Mesendoderm (in vitro differentiated cells): ENCODE results near the gene CNTNAP4.

Experiments
- DNase-seq: peaks from one replicate; pipeline ENCODE4 v3.0.0; 2013
- H2AK5ac ChIP-seq: 2 replicates; pipeline ENCODE4 v1.6.1; 2013; ENCODE audit warnings: low read length, inconsistent platforms
- H2BK120ac ChIP-seq: 2 replicates; pipeline ENCODE4 v1.6.1; 2013; ENCODE audit warnings: low read depth, mild to moderate bottlenecking, low read length, moderate library complexity, mixed read lengths
- H2BK15ac ChIP-seq: replicated peaks from 2 replicates; pipeline ENCODE4 v1.6.1; 2013; ENCODE audit warnings: low read depth, mild to moderate bottlenecking, moderate library complexity
- H2BK5ac ChIP-seq: 2 replicates; pipeline ENCODE4 v1.6.1; 2013; ENCODE audit warnings: low read length, inconsistent platforms
- H3K18ac ChIP-seq: 2 replicates; pipeline ENCODE4 v1.6.1; 2013; ENCODE audit warnings: mild to moderate bottlenecking, low read length, mixed read lengths
- H3K23ac ChIP-seq: one replicate; pipeline ENCODE4 v1.6.1; 2013; ENCODE audit warnings: low read length
- H3K27ac ChIP-seq: 2 replicates; pipeline ENCODE4 v1.5.1; 2013; ENCODE audit warnings: low read depth, mild to moderate bottlenecking, inconsistent platforms, low read length, moderate library complexity
- H3K27me3 ChIP-seq: 2 replicates; pipeline ENCODE4 v1.6.1; 2013; ENCODE audit warnings: low read length, control low read depth, mild to moderate bottlenecking, inconsistent platforms; ENCODE audit not compliant: insufficient read depth, poor library complexity
- H3K36me3 ChIP-seq: 2 replicates; pipeline ENCODE4 v1.6.1; 2013; ENCODE audit warnings: low read length, inconsistent platforms; ENCODE audit not compliant: control insufficient read depth, insufficient read depth
- H3K4ac ChIP-seq: one replicate; pipeline ENCODE4 v1.6.1; 2013; ENCODE audit warnings: low read depth, mild to moderate bottlenecking, low read length, moderate library complexity
- H3K4me1 ChIP-seq: 2 replicates; pipeline ENCODE4 v1.6.1; 2013; ENCODE audit warnings: low read depth, low read length, inconsistent platforms; ENCODE audit not compliant: control insufficient read depth
- H3K4me2 ChIP-seq: 2 replicates; pipeline ENCODE4 v1.6.1; 2013; ENCODE audit warnings: low read length
- H3K4me3 ChIP-seq: 2 replicates; pipeline ENCODE4 v1.5.1; 2013; ENCODE audit warnings: mild to moderate bottlenecking, low read length
- H3K56ac ChIP-seq: one replicate; pipeline ENCODE4 v1.6.1; 2013; ENCODE audit warnings: low read length
- H3K79me1 ChIP-seq: 2 replicates; pipeline ENCODE4 v1.6.1; 2013; ENCODE audit warnings: low read length, inconsistent platforms
- H3K79me2 ChIP-seq: 2 replicates; pipeline ENCODE4 v1.6.1; 2013; ENCODE audit warnings: mild to moderate bottlenecking, low read length; ENCODE audit not compliant: control insufficient read depth, insufficient read depth
- H3K9ac ChIP-seq: 2 replicates; pipeline ENCODE4 v1.6.1; 2013; ENCODE audit warnings: low read length, inconsistent platforms
- H4K5ac ChIP-seq: one replicate; pipeline ENCODE4 v1.6.1; 2013; ENCODE audit warnings: low read length
- H4K8ac ChIP-seq: one replicate; pipeline ENCODE4 v1.6.1; 2013; ENCODE audit warnings: low read depth, mild to moderate bottlenecking, control low read depth, low read length, moderate library complexity
- WGBS: extraction: QIAGEN DNeasy Blood & Tissue Kit; methylation state at CpG from one replicate; pipeline ENCODE4 v1.1.7; 2013; ENCODE audit warnings: low lambda C conversion rate, missing lambda C conversion rate; ENCODE audit not compliant: insufficient coverage; ENCODE audit errors: extremely low coverage; 5-methylcytosine and 5-hydroxymethylcytosine counted together

Gene CNTNAP4

GRCh38 chr16:76237471-76237870 lies 39.7 kb upstream of the CNTNAP4 start:
- no peaks in the 10 kb centered on the region for H3K79me1 ChIP-seq
- H2BK120ac ChIP-seq: no peak overlapping the region
- no peak overlapping the region for H3K9ac ChIP-seq
- no peak overlapping the region for H3K4me2 ChIP-seq
- no peak overlapping the region for H3K27ac ChIP-seq
- H3K27me3 ChIP-seq: no peaks in the 10 kb centered on the region
- no peak overlapping the region for H3K23ac ChIP-seq
- peak overlapping the region; percentile 36 for H2BK15ac ChIP-seq
- no peaks in the 10 kb centered on the region for H3K79me2 ChIP-seq
- no peak for DNase-seq
- no peak overlapping the region for H3K4ac ChIP-seq
- no peak overlapping the region for H3K56ac ChIP-seq
- H4K8ac ChIP-seq: no peak overlapping the region
- H2BK5ac ChIP-seq: no peak overlapping the region
- H3K36me3 ChIP-seq: no peaks in the 10 kb centered on the region
- no peak overlapping the region for H4K5ac ChIP-seq
- H3K18ac ChIP-seq: no peak overlapping the region
- no CpG with 5 or more reads among the region's 2 CpGs for WGBS
- no peak overlapping the region for H2AK5ac ChIP-seq
- no peak overlapping the region for H3K4me3 ChIP-seq
- H3K4me1 ChIP-seq: no peaks in the 10 kb centered on the region

DNA sequence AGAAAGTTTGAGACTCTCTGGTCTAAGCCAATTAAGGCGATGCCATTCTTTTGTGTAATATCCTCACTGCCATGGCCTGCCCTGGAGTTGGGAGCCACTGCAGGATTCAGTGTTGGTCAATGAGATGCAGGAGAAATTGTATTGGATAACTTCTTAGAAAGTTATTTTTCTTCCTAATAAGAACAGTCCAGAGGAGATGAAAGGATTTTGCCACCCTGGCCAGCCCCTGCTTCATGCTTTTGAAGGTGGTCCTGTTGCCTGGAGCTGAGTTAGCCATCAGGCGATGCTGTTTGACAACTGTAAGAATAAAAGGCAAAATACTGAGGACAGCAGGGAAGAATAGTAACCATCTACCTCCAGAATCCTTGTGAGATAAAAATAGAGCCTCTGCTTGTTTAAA lies 35.4 kb upstream of the CNTNAP4 start:
- H3K23ac ChIP-seq: no peak overlapping the region
- no peak overlapping the region for H3K56ac ChIP-seq
- no peak overlapping the region for H4K5ac ChIP-seq
- DNase-seq: no peak
- H3K27me3 ChIP-seq: no peaks in the 10 kb centered on the region
- H3K4me1 ChIP-seq: no peaks in the 10 kb centered on the region
- H3K18ac ChIP-seq: no peak overlapping the region
- no peak overlapping the region for H2AK5ac ChIP-seq
- H3K27ac ChIP-seq: no peak overlapping the region
- H3K4me2 ChIP-seq: no peak overlapping the region
- H3K9ac ChIP-seq: no peak overlapping the region
- no peak overlapping the region for H2BK120ac ChIP-seq
- H3K4me3 ChIP-seq: no peak overlapping the region
- no peak overlapping the region for H4K8ac ChIP-seq
- no peaks in the 10 kb centered on the region for H3K79me2 ChIP-seq
- H3K79me1 ChIP-seq: no peaks in the 10 kb centered on the region
- no CpG with 5 or more reads among the region's 2 CpGs for WGBS
- no peak overlapping the region for H3K4ac ChIP-seq
- H2BK15ac ChIP-seq: no peak overlapping the region
- no peaks in the 10 kb centered on the region for H3K36me3 ChIP-seq
- no peak overlapping the region for H2BK5ac ChIP-seq

- WGBS: no CpG with 5 or more reads among the region's 1 CpG
- no peak overlapping the region for H3K4me3 ChIP-seq
- H3K4me1 ChIP-seq: no peaks in the 10 kb centered on the region
- H3K79me2 ChIP-seq: no peaks in the 10 kb centered on the region
- DNase-seq: no peak
- H2AK5ac ChIP-seq: no peak overlapping the region
- H3K4ac ChIP-seq: no peak overlapping the region
- H3K27ac ChIP-seq: no peak overlapping the region
- H4K5ac ChIP-seq: no peak overlapping the region
- no peak overlapping the region for H4K8ac ChIP-seq
- H3K79me1 ChIP-seq: no peaks in the 10 kb centered on the region
- H3K27me3 ChIP-seq: no peaks in the 10 kb centered on the region
- no peak overlapping the region for H3K18ac ChIP-seq
- H2BK120ac ChIP-seq: no peak overlapping the region
- no peak overlapping the region for H2BK5ac ChIP-seq
- no peak overlapping the region for H3K23ac ChIP-seq
- H3K56ac ChIP-seq: no peak overlapping the region
- H3K9ac ChIP-seq: no peak overlapping the region
- no peaks in the 10 kb centered on the region for H3K36me3 ChIP-seq
- no peak overlapping the region for H2BK15ac ChIP-seq
- no peak overlapping the region for H3K4me2 ChIP-seq
These were observed 33.6 kb upstream of the CNTNAP4 start for GRCh38 chr16:76243620-76244019.

GRCh38 chr16:76246587-76246986 lies 30.6 kb upstream of the CNTNAP4 start:
- no peak overlapping the region for H3K4me3 ChIP-seq
- H3K79me2 ChIP-seq: no peaks in the 10 kb centered on the region

GRCh38 chr16:76265434-76266045 lies 11.7 kb upstream of the CNTNAP4 start:
- no peaks in the 10 kb centered on the region for H3K79me1 ChIP-seq
- H3K4ac ChIP-seq: no peak overlapping the region
- DNase-seq: peak; percentile 84
- WGBS: no CpG with 5 or more reads among the region's 2 CpGs
- H3K4me1 ChIP-seq: no peaks in the 10 kb centered on the region
- H3K9ac ChIP-seq: no peak overlapping the region
- no peak overlapping the region for H2BK15ac ChIP-seq
- H3K36me3 ChIP-seq: no peaks in the 10 kb centered on the region
- no peak overlapping the region for H4K5ac ChIP-seq
- no peak overlapping the region for H3K27ac ChIP-seq
- H2AK5ac ChIP-seq: no peak overlapping the region
- no peak overlapping the region for H3K56ac ChIP-seq
- no peaks in the 10 kb centered on the region for H3K79me2 ChIP-seq
- no peak overlapping the region for H3K18ac ChIP-seq
- H4K8ac ChIP-seq: no peak overlapping the region
- H2BK5ac ChIP-seq: no peak overlapping the region
- H2BK120ac ChIP-seq: no peak overlapping the region
- no peaks in the 10 kb centered on the region for H3K27me3 ChIP-seq
- H3K4me2 ChIP-seq: no peak overlapping the region
- no peak overlapping the region for H3K4me3 ChIP-seq
- no peak overlapping the region for H3K23ac ChIP-seq

More at GRCh38 chr16:76246587-76246986, 30.6 kb upstream of the CNTNAP4 start:
- H3K23ac ChIP-seq: no peak overlapping the region
- no peak overlapping the region for H3K18ac ChIP-seq
- H2AK5ac ChIP-seq: no peak overlapping the region
- H2BK120ac ChIP-seq: no peak overlapping the region
- no peak overlapping the region for H3K4me2 ChIP-seq
- no peaks in the 10 kb centered on the region for H3K36me3 ChIP-seq
- no peak overlapping the region for H3K9ac ChIP-seq
- H4K8ac ChIP-seq: no peak overlapping the region
- H4K5ac ChIP-seq: no peak overlapping the region
- no peak overlapping the region for H3K4ac ChIP-seq
- no peak overlapping the region for H3K27ac ChIP-seq
- H2BK5ac ChIP-seq: no peak overlapping the region
- H3K56ac ChIP-seq: no peak overlapping the region
- no peak overlapping the region for H2BK15ac ChIP-seq
- no CpG with 5 or more reads among the region's 3 CpGs for WGBS
- no peaks in the 10 kb centered on the region for H3K4me1 ChIP-seq
- no peaks in the 10 kb centered on the region for H3K27me3 ChIP-seq
- H3K79me1 ChIP-seq: no peaks in the 10 kb centered on the region
- no peak for DNase-seq

DNA sequence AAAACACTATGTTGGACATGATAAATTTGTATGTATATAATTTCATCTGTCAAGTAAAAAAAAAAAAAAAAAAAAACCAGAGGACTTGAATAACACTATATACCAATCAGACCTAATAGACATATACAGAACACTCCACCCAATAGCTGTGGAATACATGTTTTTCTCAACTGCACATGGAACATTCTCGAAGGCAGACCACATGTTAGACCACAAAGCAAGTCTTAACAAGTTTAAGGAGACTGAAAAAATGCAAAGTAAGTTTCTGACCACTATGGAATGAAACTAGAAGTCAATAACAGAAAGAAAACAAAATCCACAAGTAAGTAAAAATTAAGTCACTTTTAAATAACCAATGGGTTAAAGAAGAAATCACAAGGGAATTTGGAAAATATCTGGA lies 8.4 kb upstream of the CNTNAP4 start:
- Histone ChIP-seq H3K18ac (no peak overlapping the region), H4K8ac (no peak overlapping the region), H4K5ac (no peak overlapping the region), H3K4ac (no peak overlapping the region), H3K4me3 (no peak overlapping the region), H2BK120ac (no peak overlapping the region), H3K4me2 (no peak overlapping the region), H2BK5ac (no peak overlapping the region), H2BK15ac (no peak overlapping the region), H3K9ac (no peak overlapping the region), H3K4me1 (no peaks in the 10 kb centered on the region), H2AK5ac (no peak overlapping the region), H3K27ac (no peak overlapping the region), H3K36me3 (no peaks in the 10 kb centered on the region), H3K79me2 (no peaks in the 10 kb centered on the region), H3K56ac (no peak overlapping the region), H3K79me1 (no peaks in the 10 kb centered on the region), H3K23ac (no peak overlapping the region), H3K27me3 (no peaks in the 10 kb centered on the region)
- no peak for DNase-seq
- no CpG with 5 or more reads among the region's 1 CpG for WGBS
